Keratinocyte (primary cell): ENCODE results near the gene GET3. TPM values are rescaled to one million over a fixed set of nuclear protein-coding genes. Genes with fewer than 3 reads are reported as not detected.

ENCODE experiments used
- DNase-seq: peaks from one replicate; pipeline ENCODE4 v3.0.0-alpha.2; 2011; ENCODE audit warnings: low read depth, missing footprints, low spot score
- FAIRE-seq: peaks from 2 replicates; lab custom pipeline; 2011; peaks lifted over from hg19 to GRCh38; lab: Jason Lieb, UNC
- H2AFZ ChIP-seq: 2 replicates; pipeline ENCODE4 v1.6.0; 2012; ENCODE audit warnings: low read length, control low read depth, inconsistent platforms; ENCODE audit not compliant: control insufficient read depth
- H3K27ac ChIP-seq: 2 replicates; pipeline ENCODE4 v1.5.1; 2011; ENCODE audit warnings: low read length; ENCODE audit not compliant: control insufficient read depth, insufficient read depth
- H3K27me3 ChIP-seq: 3 replicates; pipeline ENCODE4 v1.6.0; 2011; ENCODE audit warnings: low read length; ENCODE audit not compliant: control insufficient read depth, insufficient read depth; ENCODE audit errors: extremely low read depth
- H3K36me3 ChIP-seq, 2 experiments: 2 replicates in 1 of 2; 3 replicates in 1 of 2; pipeline ENCODE4 v1.5.1; 2011; ENCODE audit warnings: low read length in 2 of 2, mild to moderate bottlenecking in 1 of 2; ENCODE audit not compliant: control insufficient read depth in 2 of 2, insufficient read depth in 2 of 2; ENCODE audit errors: extremely low read depth in 1 of 2
- H3K4me1 ChIP-seq: 3 replicates; pipeline ENCODE4 v1.5.1; 2011; ENCODE audit warnings: low read length; ENCODE audit not compliant: control insufficient read depth, insufficient read depth; ENCODE audit errors: extremely low read depth
- H3K4me2 ChIP-seq: 3 replicates; pipeline ENCODE4 v1.6.0; 2011; ENCODE audit warnings: low read depth, low read length; ENCODE audit not compliant: control insufficient read depth, insufficient read depth; ENCODE audit errors: extremely low read depth
- H3K4me3 ChIP-seq, 3 experiments: fragments of 200-600 bp in 1 of 3; sonication (generic) in 1 of 3; 2 replicates in 2 of 3; 3 replicates in 1 of 3; pipeline ENCODE4 v1.5.1; 2011 to 2016; ENCODE audit warnings: low read length in 3 of 3, mild to moderate bottlenecking in 3 of 3, control low read depth in 2 of 3, inconsistent platforms in 1 of 3, low read depth in 1 of 3, mixed read lengths in 1 of 3, mixed run types in 1 of 3, moderate library complexity in 1 of 3; ENCODE audit not compliant: control insufficient read depth in 2 of 3, insufficient read depth in 2 of 3; ENCODE audit errors: extremely low read depth in 1 of 3
- H3K79me2 ChIP-seq: 2 replicates; pipeline ENCODE4 v1.6.0; 2012; ENCODE audit warnings: low read length; ENCODE audit not compliant: control insufficient read depth, insufficient read depth
- H3K9ac ChIP-seq: 3 replicates; pipeline ENCODE4 v1.6.0; 2011; ENCODE audit warnings: low read length; ENCODE audit not compliant: control insufficient read depth, insufficient read depth; ENCODE audit errors: extremely low read depth
- H3K9me1 ChIP-seq: 3 replicates; pipeline ENCODE4 v1.6.0; 2011; ENCODE audit warnings: low read length; ENCODE audit not compliant: control insufficient read depth, insufficient read depth; ENCODE audit errors: extremely low read depth
- H3K9me3 ChIP-seq: 2 replicates; pipeline ENCODE4 v1.5.1; 2012; ENCODE audit warnings: low read depth, low read length; ENCODE audit not compliant: control insufficient read depth
- H4K20me1 ChIP-seq: 3 replicates; pipeline ENCODE4 v1.6.0; 2011; ENCODE audit warnings: low read length; ENCODE audit not compliant: control insufficient read depth, insufficient read depth; ENCODE audit errors: extremely low read depth
- CTCF ChIP-seq, 3 experiments: IDR thresholded peaks in 1 of 3; conservative IDR thresholded peaks in 1 of 3; optimal IDR thresholded peaks in 1 of 3; 2 replicates in 2 of 3; 3 replicates in 1 of 3; pipeline versions ENCODE3 to v1.5.1; 2011; ENCODE audit warnings: low read length in 3 of 3, mild to moderate bottlenecking in 3 of 3, moderate library complexity in 2 of 3, control low read depth in 1 of 3, inconsistent platforms in 1 of 3; ENCODE audit not compliant: insufficient read depth in 2 of 3; ENCODE audit errors: extremely low read depth in 1 of 3
- EZH2 ChIP-seq: IDR thresholded peaks from one replicate; pipeline ENCODE4 v1.6.1; 2012; ENCODE audit warnings: inconsistent platforms, mild to moderate bottlenecking, low read length, moderate library complexity
- dilution Hi-C: fragments of 300-500 bp; cut with MboI; formaldehyde crosslinking; loops from one replicate; pipeline ENCODE4 v1.7.0; 2020; ENCODE audit warnings: low sequenced_read_pairs; ENCODE audit not compliant: extremely low pct_ligation_motif_present
- polyA plus RNA-seq, 5 experiments: library from polyadenylated mRNA; depleted of rRNA in 3 of 5; stranded (reverse) in 3 of 5; stranded (forward) in 1 of 5; unstranded in 1 of 5; fragments of >200 nt; gene quantifications; 1 replicate in 1 of 5; 2 replicates in 3 of 5; 3 replicates in 1 of 5; pipeline versions ENCODE4 v1.2.1 to v1.2.3, GENCODE V29; 2011 to 2012; ENCODE audit warnings: missing spikeins in 2 of 5, low read depth in 1 of 5, low replicate concordance in 1 of 5

The GET3 gene
- polyA plus RNA-seq, 1 donor (not counting 4 experiments of a cell fraction or from before 2014, with no cell fraction given) = 104 TPM

- Histone ChIP-seq H3K9ac (no peak overlapping the region), H3K4me2 (peak overlapping the region; percentile 46), H3K4me3 (no peak overlapping the region), H3K9me1 (no peaks in the 10 kb centered on the region), H3K79me2 (peaks cover 6% of the 10 kb centered on the region), H2AFZ (no peak overlapping the region), H3K27me3 (no peaks in the 10 kb centered on the region), H3K4me1 (peaks cover 73% of the 10 kb centered on the region), H3K27ac (peak overlapping the region; percentile 81), H3K36me3 (no peaks in the 10 kb centered on the region), H3K9me3 (no peaks in the 10 kb centered on the region), H4K20me1 (peaks cover 3% of the 10 kb centered on the region)
- FAIRE-seq (no peak), DNase-seq (no peak)
- dilution Hi-C loops = no loop called here
- TF ChIP-seq EZH2 (no peak), CTCF (optimal IDR thresholded peaks at IDR 0.05 in 1 of 3, IDR thresholded peaks at IDR 0.05 in 1 of 3, conservative IDR thresholded peaks at IDR 0.05 in 1 of 3; ENCODE audit: extremely low read depth in 1 of 3, insufficient read depth in 2 of 3, low read length in 3 of 3) (no peak)
Measured at GRCh38 chr19:12786952-12787351, 49.7 kb downstream of the GET3 start.

GRCh38 chr19:12787458-12787857, 50.2 kb downstream of the GET3 start:
- H3K36me3 ChIP-seq = no peaks in the 10 kb centered on the region
- no peak overlapping the region for H3K4me3 ChIP-seq
- TF ChIP-seq EZH2 (no peak), CTCF (optimal IDR thresholded peaks at IDR 0.05 in 1 of 3, IDR thresholded peaks at IDR 0.05 in 1 of 3, conservative IDR thresholded peaks at IDR 0.05 in 1 of 3; ENCODE audit: extremely low read depth in 1 of 3, insufficient read depth in 2 of 3, low read length in 3 of 3) (no peak)
- H3K9me3 ChIP-seq = no peaks in the 10 kb centered on the region
- DNase-seq (no peak), FAIRE-seq (no peak)
- H3K79me2 ChIP-seq = peaks cover 11% of the 10 kb centered on the region
- no peak overlapping the region for H3K9ac ChIP-seq
- peaks cover 3% of the 10 kb centered on the region for H4K20me1 ChIP-seq
- no peaks in the 10 kb centered on the region for H3K9me1 ChIP-seq
- H2AFZ ChIP-seq = no peak overlapping the region
- H3K4me1 ChIP-seq = peaks cover 69% of the 10 kb centered on the region
- no peak overlapping the region for H3K4me2 ChIP-seq
- no peak overlapping the region for H3K27ac ChIP-seq
- no peaks in the 10 kb centered on the region for H3K27me3 ChIP-seq
- dilution Hi-C loops = no loop called here
